GM21528 (cell line): ENCODE measurements around the gene EID1.
"Not testable (repeated sequence)": the region's sequence is repeated elsewhere in the genome, so short reads cannot be mapped to it uniquely, and the experiment has no call there.

Experiments used
- ATAC-seq: cut with Tn5 transposase; IDR thresholded peaks from one replicate; pipeline ENCODE4 v1.9.1; 2021; ENCODE audit warnings: mild to moderate bottlenecking, moderate library complexity; ENCODE audit not compliant: unreplicated experiment, low FRiP score

The EID1 gene

GRCh38 chr15:48877630-48878595 is at the start of gene EID1:
Gene EID1, plus strand, starts transcription at chr15:48878134. Its CDS starts 43 bp downstream, at chr15:48878177.
- ATAC-seq: peak; percentile 96

GRCh38 chr15:48828471-48828870 is 49.5 kb upstream of the EID1 start:
- ATAC-seq: no peak

GRCh38 chr15:48828906-48829305 is 49.0 kb upstream of the EID1 start:
- ATAC-seq: no peak

- ATAC-seq: no peak
Observed at GRCh38 chr15:48832648-48833047, 45.3 kb upstream of the EID1 start.

- ATAC-seq: no peak
Observed at GRCh38 chr15:48833526-48834239, 44.3 kb upstream of the EID1 start.

- no peak for ATAC-seq
Observed at GRCh38 chr15:48834756-48835155, 43.2 kb upstream of the EID1 start.

GRCh38 chr15:48842501-48842900 is 35.4 kb upstream of the EID1 start:
- no peak for ATAC-seq

- no peak for ATAC-seq
Observed at GRCh38 chr15:48845123-48845522, 32.8 kb upstream of the EID1 start.

- ATAC-seq: no peak
Observed at GRCh38 chr15:48850648-48851047, 27.3 kb upstream of the EID1 start.

GRCh38 chr15:48851956-48852355 is 26.0 kb upstream of the EID1 start:
- ATAC-seq: no peak

GRCh38 chr15:48854434-48854833 is 23.5 kb upstream of the EID1 start:
- not testable (repeated sequence) for ATAC-seq

GRCh38 chr15:48855501-48856440 is 22.2 kb upstream of the EID1 start:
- ATAC-seq: no peak

- no peak for ATAC-seq
Observed at GRCh38 chr15:48856942-48857341, 21.0 kb upstream of the EID1 start.

- no peak for ATAC-seq
Observed at GRCh38 chr15:48858401-48858800, 19.5 kb upstream of the EID1 start.

GRCh38 chr15:48859426-48859825 is 18.5 kb upstream of the EID1 start:
- ATAC-seq: no peak

GRCh38 chr15:48861813-48862431 is 16.0 kb upstream of the EID1 start:
- peak; percentile 60 for ATAC-seq

- no peak for ATAC-seq
Observed at GRCh38 chr15:48862705-48863104, 15.2 kb upstream of the EID1 start.

- ATAC-seq: no peak
Observed at GRCh38 chr15:48865370-48866079, 12.4 kb upstream of the EID1 start.

- ATAC-seq: no peak
Observed at GRCh38 chr15:48866141-48866563, 11.8 kb upstream of the EID1 start.
